ENCODE data around the gene EPB42.
A peak's percentile ranks its signal among the peaks of the same experiment; 100 is the strongest.
"Not testable (repeated sequence)": the region's sequence is repeated elsewhere in the genome, so short reads cannot be mapped to it uniquely, and the experiment has no call there.

EPB42 gene

GRCh38 chr15:43241100-43241499 is 20.3 kb upstream of the EPB42 start:
- DNase-seq (ENCODE audit: low spot score) = peak; percentile 48

GRCh38 chr15:43239732-43240491 is 19.1 kb upstream of the EPB42 start:
- no peak for DNase-seq (ENCODE audit: low spot score)

GRCh38 chr15:43238671-43239131 is 17.9 kb upstream of the EPB42 start:
- DNase-seq (ENCODE audit: low spot score) = no peak

GRCh38 chr15:43237842-43238470 is 17.1 kb upstream of the EPB42 start:
- DNase-seq (ENCODE audit: low spot score) = no peak

DNA sequence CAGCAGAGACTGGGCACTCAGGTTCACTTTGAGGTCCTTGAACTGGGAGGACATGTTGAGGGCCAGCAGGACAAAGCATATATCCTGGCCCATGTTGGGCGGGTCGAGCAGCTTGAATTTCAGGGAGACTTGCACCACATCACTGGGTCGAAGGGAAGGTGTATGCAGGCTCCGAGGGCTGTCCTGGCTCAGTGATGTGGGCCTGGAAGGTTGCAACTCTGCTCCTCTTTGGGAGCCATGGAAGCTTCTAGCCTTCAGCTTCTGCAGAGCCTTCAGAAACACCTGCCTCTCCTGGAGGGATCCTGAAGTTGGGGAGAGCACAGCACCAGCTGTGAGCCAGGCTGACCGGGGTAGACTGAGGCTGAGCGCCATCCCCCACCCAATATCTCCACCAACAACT is 14.7 kb upstream of the EPB42 start:
- DNase-seq (ENCODE audit: low spot score) = no peak

DNA sequence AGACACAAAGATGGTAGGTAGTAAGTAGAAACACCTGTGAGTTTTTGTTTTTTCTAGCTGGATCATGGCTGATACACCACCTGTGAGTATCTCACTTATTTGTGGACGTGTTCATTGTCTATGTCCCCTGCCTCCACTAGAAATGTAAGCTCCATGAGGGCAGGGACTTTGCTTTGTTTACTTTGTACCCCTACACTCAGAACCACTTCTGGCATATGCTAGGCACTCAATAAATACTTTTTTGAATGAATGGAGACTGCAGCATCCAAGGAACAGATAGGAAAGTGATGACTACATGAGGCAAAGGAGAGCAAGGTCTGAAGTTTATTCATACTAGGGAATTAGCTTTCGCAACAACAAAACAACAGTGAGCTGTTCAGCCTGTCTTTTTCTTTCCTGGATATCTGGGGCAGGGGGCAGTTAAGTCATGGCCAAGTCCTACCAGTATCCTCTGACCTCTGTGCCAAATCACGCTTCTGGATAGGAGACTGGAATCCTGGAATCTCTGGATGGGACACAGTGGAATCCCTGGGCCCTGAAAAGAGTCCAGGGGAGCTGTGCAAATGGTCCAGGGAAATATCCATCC is 11.6 kb upstream of the EPB42 start:
- no peak for DNase-seq (ENCODE audit: low spot score)

- no peak for DNase-seq (ENCODE audit: low spot score)
These were observed 9.9 kb upstream of the EPB42 start for GRCh38 chr15:43230640-43231115.

DNA sequence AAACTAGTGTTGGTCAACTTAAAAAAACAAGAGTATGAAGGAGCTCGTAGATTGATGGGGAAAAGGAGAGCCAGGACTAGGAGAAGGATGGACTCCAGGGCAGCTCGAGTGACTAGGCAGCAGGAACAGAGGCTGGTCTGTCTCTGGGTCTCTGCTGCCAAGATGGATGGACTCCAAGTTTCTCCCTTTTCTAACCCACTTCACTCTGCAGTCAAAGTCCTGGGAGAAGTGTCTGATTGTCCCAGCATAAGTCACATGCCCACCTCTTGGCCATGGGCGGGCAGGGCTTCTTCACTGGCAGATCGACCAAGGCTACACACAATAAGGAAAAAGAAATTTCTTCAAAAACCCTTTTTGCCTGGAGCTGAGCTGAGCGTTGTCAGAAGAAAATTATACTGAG is 9.2 kb upstream of the EPB42 start:
- peak; percentile 74 for DNase-seq (ENCODE audit: low spot score)

- no peak for DNase-seq (ENCODE audit: low spot score)
These were observed 5.9 kb upstream of the EPB42 start for GRCh38 chr15:43226436-43227305.

- DNase-seq (ENCODE audit: low spot score) = not testable (repeated sequence)
These were observed 5.1 kb upstream of the EPB42 start for GRCh38 chr15:43225950-43226255.

- peak; percentile 58 for DNase-seq (ENCODE audit: low spot score)
These were observed 4.6 kb upstream of the EPB42 start for GRCh38 chr15:43225201-43225949.

GRCh38 chr15:43221422-43221821 is 604 bp upstream of the EPB42 start:
- DNase-seq (ENCODE audit: low spot score) = no peak

DNA sequence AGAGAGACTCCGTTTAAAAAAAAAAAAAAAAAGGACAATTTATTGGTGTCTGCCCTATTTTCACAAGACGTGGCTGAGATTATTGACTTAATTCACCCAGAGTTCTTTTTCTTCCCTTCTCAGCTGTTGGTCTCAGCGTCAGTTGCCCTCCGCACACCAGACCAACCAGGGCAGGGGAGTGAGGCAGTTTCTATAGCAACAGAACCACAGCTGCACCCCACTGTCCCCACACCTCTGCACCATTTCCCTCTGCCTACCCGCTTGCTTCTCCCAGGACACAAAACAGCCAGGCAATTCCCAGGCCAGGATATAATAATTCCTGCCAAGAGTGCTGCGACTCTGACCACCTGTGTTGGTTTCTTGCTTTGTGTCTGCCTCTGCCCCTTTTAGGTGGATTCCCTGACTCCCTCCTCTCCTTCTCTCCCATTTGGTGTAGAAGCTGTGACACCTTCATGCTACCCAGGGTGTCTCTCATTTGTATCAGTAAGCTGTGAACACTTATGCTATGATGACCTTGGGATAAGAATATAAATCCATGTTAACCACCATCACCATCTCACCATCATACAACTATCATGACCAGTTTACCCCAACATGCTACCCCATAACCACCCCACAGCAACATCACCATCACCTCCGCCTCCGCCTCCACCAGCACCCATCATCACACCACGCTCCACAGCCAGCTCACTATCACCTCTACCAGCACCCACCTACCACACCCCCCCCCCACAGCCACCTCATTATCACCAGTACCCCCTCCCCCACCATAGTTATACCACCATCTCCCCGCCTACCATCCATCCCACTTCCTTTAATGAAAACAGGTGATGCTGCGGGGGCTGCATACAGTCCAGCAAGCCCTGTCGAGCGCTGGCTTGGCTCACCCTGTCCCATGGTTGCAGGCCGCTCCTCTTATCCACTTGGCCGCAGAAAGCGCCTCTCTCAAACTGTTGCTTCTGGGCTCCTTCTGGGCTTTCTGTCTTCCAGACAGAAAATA is 589 bp downstream of the EPB42 start:
- DNase-seq (ENCODE audit: low spot score) = no peak

DNA sequence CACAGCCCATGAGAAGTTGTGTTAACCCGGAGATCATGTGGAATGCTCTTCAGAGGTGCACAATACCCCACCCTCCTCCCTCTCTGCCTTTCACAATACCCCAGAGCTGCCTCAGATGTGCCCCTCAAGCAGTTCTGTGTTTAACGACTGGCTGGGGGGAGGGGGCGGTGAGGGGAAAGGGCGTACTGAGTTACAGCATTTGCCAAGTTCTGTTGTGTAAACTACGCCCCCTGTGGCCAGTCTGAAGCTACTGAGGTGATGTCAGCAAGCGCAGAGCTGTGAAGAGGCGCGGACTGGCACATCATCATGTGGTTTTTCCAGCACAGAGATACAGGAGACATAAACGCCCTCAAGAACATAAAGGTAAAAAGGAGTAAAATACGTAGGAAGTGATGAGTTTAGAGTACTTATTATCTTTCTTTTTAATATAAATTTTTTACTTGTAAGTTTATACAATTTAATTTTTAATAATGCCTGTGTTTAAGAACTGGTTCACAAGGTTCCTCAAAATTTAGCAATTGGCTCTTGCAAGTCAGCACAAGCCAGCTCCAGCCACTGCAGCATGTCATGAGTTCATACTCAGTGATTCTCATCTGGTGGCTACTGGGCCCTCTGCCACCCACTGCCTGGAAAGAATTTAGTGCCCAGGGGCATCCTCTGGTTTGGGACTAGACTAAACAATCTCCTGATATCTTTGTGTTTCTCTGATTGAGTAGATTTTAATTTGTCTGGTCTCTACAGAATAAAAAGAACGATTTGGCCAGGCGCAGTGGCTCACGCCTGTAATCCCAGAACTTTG is 1.7 kb downstream of the EPB42 start:
- no peak for DNase-seq (ENCODE audit: low spot score)

DNA sequence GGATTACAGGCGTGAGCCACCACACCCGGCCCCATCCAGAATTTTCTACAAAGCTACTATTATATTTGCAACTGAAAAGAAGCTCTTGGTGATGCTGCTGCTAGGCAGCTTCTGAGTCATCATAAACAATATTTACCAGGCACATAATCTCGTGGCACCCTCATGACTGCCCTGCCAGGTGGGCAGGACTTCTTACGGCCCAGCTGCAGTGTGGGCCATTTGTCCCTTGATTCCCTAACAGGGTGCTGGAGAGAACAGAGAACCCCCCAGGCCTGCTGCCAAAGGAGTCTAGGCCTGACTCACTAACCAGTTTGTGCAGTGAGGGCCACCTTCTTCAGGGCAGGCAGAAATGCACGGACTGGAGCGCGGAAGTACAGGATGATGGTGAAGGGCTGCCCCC is 4.9 kb downstream of the EPB42 start:
- no peak for DNase-seq (ENCODE audit: low spot score)

DNA sequence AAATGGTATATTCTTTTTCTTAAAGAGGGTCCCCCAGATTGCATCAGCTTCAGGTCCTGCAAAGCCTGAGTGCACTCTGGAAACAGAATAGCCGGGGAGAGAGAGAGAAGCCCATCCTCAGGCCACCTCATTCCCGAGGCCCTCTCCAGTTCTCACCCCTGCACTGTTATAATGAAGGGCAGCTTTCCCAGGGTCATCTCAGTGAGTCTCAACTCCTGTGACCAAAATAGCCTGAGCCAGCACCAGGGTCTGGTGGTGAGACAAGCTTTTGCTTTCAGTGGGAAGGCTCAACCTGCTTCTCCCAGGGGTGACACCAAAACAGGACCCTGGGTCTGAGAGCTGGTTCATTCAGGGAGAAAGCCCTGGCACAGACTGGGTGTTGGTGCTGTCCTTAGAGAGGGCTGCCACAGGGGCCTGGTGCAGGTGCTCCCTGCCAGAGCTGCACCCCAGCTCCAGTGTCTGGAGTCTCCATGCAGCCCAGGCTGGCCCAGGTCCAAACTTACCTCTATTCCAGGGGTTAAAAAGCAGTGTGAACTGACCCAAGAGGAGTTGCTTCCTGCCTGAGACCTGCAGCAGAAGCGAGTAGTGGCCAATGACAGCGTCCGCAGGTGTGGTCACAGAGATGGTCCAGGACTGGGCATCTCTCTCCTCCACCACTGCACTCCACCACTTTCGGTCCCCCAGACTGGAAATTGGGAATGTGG is 6.1 kb downstream of the EPB42 start:
- no peak for DNase-seq (ENCODE audit: low spot score)

GRCh38 chr15:43214169-43214568 is 6.6 kb downstream of the EPB42 start:
- DNase-seq (ENCODE audit: low spot score) = no peak

- no peak for DNase-seq (ENCODE audit: low spot score)
These were observed 7.4 kb downstream of the EPB42 start for GRCh38 chr15:43213466-43213865.

- no peak for DNase-seq (ENCODE audit: low spot score)
These were observed 7.9 kb downstream of the EPB42 start for GRCh38 chr15:43212951-43213350.
